ENCODE data around the gene CLIC4.

Gene CLIC4

DNA sequence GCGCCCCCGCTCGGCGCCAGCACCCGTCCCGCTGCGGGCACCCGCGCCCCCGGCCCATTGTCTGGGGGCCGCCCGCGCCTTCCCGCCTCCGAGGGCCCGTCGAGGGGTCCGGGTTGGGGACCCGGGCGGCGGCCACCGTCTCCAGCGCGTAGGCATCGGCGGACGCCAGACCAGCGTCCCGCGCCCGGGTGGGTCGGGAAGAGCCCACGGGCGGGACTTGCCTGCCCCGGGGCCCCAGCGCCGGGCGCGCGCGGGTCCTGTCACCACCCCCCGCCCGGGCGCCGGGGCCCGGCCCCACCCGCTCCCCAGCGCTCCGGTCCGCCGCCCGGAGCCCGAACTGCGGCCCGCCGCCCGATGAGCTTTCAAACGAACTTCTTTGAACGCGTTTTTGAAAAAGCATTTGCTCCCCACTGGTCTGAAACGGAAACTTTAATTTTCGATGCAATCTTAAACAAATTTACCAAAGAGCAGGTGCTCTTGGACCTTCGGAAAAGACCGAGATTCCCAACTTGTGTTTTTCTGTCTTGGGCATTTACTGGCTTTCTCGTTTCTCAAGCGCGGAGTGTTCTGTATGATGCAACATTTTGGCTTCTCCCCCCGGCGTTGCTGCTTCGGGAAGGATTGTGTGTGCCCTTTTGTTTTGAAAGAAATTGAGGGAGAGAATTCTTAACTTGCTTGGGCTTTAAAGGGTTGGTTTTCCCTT, 615 bp downstream of the CLIC4 start:
- peak overlapping the region; percentile 89 for H3K27ac ChIP-seq
- TF ChIP-seq CTCF (conservative IDR thresholded peaks at IDR 0.05): no peak

DNA sequence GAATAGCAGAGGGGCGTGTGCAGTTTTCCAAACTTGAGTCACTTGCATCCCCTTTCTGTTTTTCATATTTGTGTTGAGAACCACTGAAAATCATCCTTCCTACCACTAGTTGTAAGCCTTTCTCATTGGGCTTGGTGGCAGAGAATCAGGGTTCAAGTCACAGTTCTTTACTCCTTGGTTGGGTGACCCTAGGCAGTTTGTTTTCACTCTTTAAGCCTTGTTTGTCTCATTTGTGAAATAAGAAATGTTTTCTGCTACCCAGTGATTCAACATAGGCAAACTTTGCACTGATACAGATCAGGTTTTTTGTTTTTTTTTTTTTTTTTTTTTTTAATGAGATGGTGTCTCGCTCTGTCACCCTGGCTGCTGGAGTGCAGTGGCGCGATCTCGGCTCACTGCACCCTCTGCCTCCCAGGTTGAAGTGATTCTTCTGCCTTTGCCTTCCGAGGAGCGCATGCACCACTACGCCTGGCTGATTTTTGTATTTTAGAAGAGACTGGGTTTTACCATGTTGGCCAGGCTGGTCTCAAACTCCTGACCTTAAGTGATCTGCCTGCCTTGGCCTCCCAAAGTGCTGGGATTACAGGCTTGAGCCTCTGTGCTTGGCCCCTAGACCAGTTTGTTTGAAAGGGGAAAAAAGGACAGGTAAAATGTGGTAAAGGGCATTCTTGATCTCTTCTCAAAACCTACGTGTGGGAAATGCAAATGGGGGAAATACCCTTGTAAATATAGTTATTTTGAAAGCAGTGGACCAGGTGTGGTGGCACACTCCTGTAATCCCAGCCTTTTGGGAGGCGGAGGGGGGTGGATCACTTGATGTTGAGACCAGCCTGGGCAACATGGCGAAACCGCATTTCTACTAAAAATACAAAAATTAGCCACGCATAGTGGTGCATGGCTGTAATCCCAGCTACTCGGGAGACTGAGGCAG, 3.2 kb downstream of the CLIC4 start:
- no peak overlapping the region for H3K27ac ChIP-seq
- no peak for TF ChIP-seq CTCF (conservative IDR thresholded peaks at IDR 0.05)

GRCh38 chr1:24749252-24749651, 4.0 kb downstream of the CLIC4 start:
- no peak for TF ChIP-seq CTCF (conservative IDR thresholded peaks at IDR 0.05)
- no peak overlapping the region for H3K27ac ChIP-seq

DNA sequence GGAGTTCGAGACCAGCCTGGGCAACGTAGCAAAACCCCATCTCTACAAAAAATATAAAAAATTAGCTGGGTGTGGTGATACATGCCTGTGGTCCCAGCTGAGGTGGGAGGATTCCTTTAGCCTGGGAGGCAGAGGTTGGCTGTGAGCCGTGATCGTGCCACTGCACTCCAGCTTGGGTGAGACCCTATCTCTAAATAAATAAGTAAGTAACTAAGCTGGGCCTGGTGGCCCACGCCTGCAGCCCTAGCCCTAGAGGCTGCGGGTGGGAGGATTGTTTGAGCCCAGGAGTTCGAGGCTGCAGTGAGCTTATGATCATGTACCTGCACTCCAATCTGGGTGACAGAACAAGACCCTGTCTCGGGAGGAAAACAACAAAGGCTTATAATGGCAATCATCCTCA, 4.6 kb downstream of the CLIC4 start:
- no peak for TF ChIP-seq CTCF (conservative IDR thresholded peaks at IDR 0.05)
- H3K27ac ChIP-seq: no peak overlapping the region

DNA sequence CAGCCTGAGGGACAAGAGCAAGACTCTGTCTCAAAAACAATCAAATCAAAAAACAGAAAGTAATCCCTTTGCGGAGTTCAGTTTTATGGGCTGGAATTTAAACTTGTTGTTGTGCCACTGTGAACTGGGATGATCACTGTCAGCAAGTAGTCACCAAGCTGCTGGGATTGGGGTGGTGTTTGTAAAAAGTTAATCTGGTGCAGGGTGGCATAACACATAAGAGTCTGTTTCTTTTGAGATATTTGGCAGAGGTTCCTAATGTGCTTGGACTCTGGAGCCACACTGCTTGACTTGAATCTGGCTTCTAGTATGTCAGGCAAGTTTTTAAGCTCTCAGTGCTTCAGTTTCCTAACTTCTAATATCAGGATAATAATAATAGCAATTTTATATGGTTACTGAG, 6.6 kb downstream of the CLIC4 start:
- no peak overlapping the region for H3K27ac ChIP-seq
- TF ChIP-seq CTCF (conservative IDR thresholded peaks at IDR 0.05): no peak

- H3K27ac ChIP-seq: no peak overlapping the region
Observed at GRCh38 chr1:24752305-24752704, 7.1 kb downstream of the CLIC4 start.

More at GRCh38 chr1:24752305-24752704, 7.1 kb downstream of the CLIC4 start:
- TF ChIP-seq CTCF (conservative IDR thresholded peaks at IDR 0.05): no peak

All from VCaP (cell line).